OCI-LY7 (cell line): ENCODE measurements around the gene SH3BGR. TPM values are rescaled to one million over a fixed set of nuclear protein-coding genes. Genes with fewer than 3 reads are reported as not detected.

ENCODE experiments used
- BruUV-seq: library from RNA; stranded (reverse); fragments of 400-500 nt; replicated peaks from 2 replicates; lab custom pipeline; 2021; lab: Mats Ljungman, UMichigan
- CTCF ChIA-PET: fragments of 300-600 bp; sonication (Branson Sonifier 250); formaldehyde crosslinking; loops from one replicate; lab custom pipeline; 2022; ENCODE audit warnings: antibody characterized with exemption; ENCODE audit not compliant: unreplicated experiment; lab: Charles Lee
- POLR2A ChIA-PET: fragments of 300-600 bp; sonication (Branson Sonifier 250); formaldehyde crosslinking; loops from one replicate; lab custom pipeline; 2022; ENCODE audit warnings: antibody characterized with exemption; lab: Charles Lee
- DNase-seq: peaks from one replicate; pipeline ENCODE4 v3.0.0-alpha.2; 2015; ENCODE audit warnings: low spot score
- H2AFZ ChIP-seq: fragments of 200-600 bp; sonication (generic), shearing (Covaris generic); 2 replicates; pipeline ENCODE4 v1.6.1; 2014; ENCODE audit warnings: mild to moderate bottlenecking, antibody characterized with exemption, low read length, moderate library complexity
- H3K27ac ChIP-seq: fragments of 200-600 bp; sonication (generic); 2 replicates; pipeline ENCODE4 v1.5.1; 2014; ENCODE audit warnings: mixed run types, low read depth, mild to moderate bottlenecking, moderate library complexity, low read length, inconsistent platforms; ENCODE audit not compliant: poor library complexity, severe bottlenecking
- H3K36me3 ChIP-seq: fragments of 200-600 bp; sonication (generic); 2 replicates; pipeline ENCODE4 v1.6.1; 2014; ENCODE audit warnings: mild to moderate bottlenecking, antibody characterized with exemption, low read length, moderate library complexity, mixed read lengths; ENCODE audit not compliant: insufficient read depth
- H3K4me1 ChIP-seq: fragments of 200-600 bp; sonication (generic); 2 replicates; pipeline ENCODE4 v1.5.1; 2014; ENCODE audit warnings: mild to moderate bottlenecking, low read length; ENCODE audit not compliant: insufficient read depth, poor library complexity, severe bottlenecking
- H3K4me2 ChIP-seq: fragments of 200-600 bp; sonication (generic); 2 replicates; pipeline ENCODE4 v1.6.1; 2014; ENCODE audit warnings: mild to moderate bottlenecking, low read length
- H3K4me3 ChIP-seq: fragments of 200-600 bp; sonication (generic); 2 replicates; pipeline ENCODE4 v1.5.1; 2014; ENCODE audit warnings: mild to moderate bottlenecking, low read depth, low read length; ENCODE audit not compliant: poor library complexity, severe bottlenecking
- H3K79me2 ChIP-seq: fragments of 200-600 bp; sonication (generic); 2 replicates; pipeline ENCODE4 v1.6.1; 2016; ENCODE audit warnings: low read depth, mild to moderate bottlenecking, low read length, moderate library complexity, mixed read lengths; ENCODE audit not compliant: insufficient read depth
- H3K9me2 ChIP-seq: fragments of 200-600 bp; sonication (generic); 2 replicates; pipeline ENCODE4 v1.6.1; 2016; ENCODE audit warnings: mild to moderate bottlenecking, low read length, mixed read lengths; ENCODE audit not compliant: insufficient read depth
- H3K9me3 ChIP-seq: fragments of 200-600 bp; sonication (generic); 2 replicates; pipeline ENCODE4 v1.6.1; 2014; ENCODE audit warnings: mild to moderate bottlenecking, mixed run types, low read length, mixed read lengths
- H4K20me1 ChIP-seq: fragments of 200-600 bp; sonication (generic); 2 replicates; pipeline ENCODE4 v1.6.1; 2014; ENCODE audit warnings: mild to moderate bottlenecking, antibody characterized with exemption, low read length, moderate library complexity, mixed read lengths; ENCODE audit not compliant: insufficient read depth
- EZH2phosphoT487 ChIP-seq: fragments of 200-600 bp; sonication (generic); IDR thresholded peaks from 2 replicates; pipeline ENCODE4 v1.6.1; 2018; ENCODE audit warnings: low read depth, borderline replicate concordance, mild to moderate bottlenecking, mixed run types, antibody characterized with exemption, low read length, moderate library complexity, mixed read lengths
- intact Hi-C: fragments of 100-400 bp; cut with micrococcal nuclease; formaldehyde crosslinking; loops from one replicate; pipeline ENCODE4 v1.10.0; 2022; ENCODE audit not compliant: unreplicated experiment
- total RNA-seq, 2 experiments: library from RNA; depleted of rRNA in 1 of 2; stranded (reverse); fragments of >200 nt in 1 of 2; shearing (Covaris generic) in 1 of 2; gene quantifications; 2 replicates each; pipeline ENCODE4 v1.2.3, GENCODE V29; 2014 to 2022
- TF ChIP-seq, protein P1 (sequence below): fragments of 200-600 bp; sonication (generic); conservative IDR thresholded peaks from 2 replicates; pipeline ENCODE4 v1.5.1; 2014; ENCODE audit warnings: mild to moderate bottlenecking, antibody characterized with exemption, low read length, moderate library complexity, mixed read lengths

The SH3BGR gene
- total RNA-seq, 2 experiments from 2014 or later = 5.4 TPM; not detected in 1

DNA sequence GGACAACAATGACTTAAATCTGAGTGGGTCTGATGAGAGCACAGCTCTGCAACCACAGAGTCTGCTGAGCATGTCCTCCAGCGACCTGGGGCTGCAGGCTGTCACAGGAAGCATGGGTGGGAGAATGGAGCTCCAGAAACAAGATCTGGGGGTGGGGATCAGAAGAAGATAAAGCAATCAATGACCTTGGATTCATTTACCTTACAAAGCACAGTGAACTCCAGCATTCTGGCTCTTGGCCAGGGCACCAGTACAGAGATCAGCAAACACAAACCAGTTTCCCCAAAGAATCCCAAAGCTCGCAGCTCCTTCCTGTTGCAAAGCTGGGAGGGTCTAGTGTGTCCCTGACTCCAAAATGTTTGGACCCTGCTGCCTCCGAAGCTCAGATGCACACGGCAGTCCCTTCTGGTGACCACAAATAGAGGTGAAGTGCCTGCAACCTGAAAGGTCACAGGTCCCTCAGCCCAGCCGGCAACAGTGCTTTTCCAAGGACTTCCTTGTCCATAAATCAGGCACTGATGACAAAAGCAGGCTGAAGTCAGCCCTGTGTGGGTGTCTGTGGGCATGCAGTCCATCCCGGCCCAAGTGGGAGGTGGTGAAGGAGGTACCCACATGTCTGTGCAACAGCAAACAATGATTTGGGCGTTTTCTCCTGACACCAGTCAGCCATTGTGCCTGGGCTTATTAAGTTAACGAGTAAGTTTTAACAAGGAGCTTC is 76.1 kb downstream of the SH3BGR start:
- no peak overlapping the region for H3K4me3 ChIP-seq
- H3K9me2 ChIP-seq = no peaks in the 10 kb centered on the region
- no TSS peak for BruUV-seq
- no peak overlapping the region for H3K4me2 ChIP-seq
- no peaks in the 10 kb centered on the region for H4K20me1 ChIP-seq
- H3K4me1 ChIP-seq = no peaks in the 10 kb centered on the region
- no peak for DNase-seq
- H3K27ac ChIP-seq = no peak overlapping the region
- H3K79me2 ChIP-seq = no peaks in the 10 kb centered on the region
- ChIA-PET CTCF (no interaction called here), POLR2A (interaction anchor here (0.6 kb wide), 1 partner anchor 259 kb away, joined by 3 read pairs; no protein-coding TSS in a partner anchor)
- H3K36me3 ChIP-seq = no peaks in the 10 kb centered on the region
- TF ChIP-seq, protein P1, sequence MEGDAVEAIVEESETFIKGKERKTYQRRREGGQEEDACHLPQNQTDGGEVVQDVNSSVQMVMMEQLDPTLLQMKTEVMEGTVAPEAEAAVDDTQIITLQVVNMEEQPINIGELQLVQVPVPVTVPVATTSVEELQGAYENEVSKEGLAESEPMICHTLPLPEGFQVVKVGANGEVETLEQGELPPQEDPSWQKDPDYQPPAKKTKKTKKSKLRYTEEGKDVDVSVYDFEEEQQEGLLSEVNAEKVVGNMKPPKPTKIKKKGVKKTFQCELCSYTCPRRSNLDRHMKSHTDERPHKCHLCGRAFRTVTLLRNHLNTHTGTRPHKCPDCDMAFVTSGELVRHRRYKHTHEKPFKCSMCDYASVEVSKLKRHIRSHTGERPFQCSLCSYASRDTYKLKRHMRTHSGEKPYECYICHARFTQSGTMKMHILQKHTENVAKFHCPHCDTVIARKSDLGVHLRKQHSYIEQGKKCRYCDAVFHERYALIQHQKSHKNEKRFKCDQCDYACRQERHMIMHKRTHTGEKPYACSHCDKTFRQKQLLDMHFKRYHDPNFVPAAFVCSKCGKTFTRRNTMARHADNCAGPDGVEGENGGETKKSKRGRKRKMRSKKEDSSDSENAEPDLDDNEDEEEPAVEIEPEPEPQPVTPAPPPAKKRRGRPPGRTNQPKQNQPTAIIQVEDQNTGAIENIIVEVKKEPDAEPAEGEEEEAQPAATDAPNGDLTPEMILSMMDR = no peak
- TF ChIP-seq EZH2phosphoT487 = no peak
- intact Hi-C loops = no loop called here
- H3K9me3 ChIP-seq = no peaks in the 10 kb centered on the region
- H2AFZ ChIP-seq = no peak overlapping the region

DNA sequence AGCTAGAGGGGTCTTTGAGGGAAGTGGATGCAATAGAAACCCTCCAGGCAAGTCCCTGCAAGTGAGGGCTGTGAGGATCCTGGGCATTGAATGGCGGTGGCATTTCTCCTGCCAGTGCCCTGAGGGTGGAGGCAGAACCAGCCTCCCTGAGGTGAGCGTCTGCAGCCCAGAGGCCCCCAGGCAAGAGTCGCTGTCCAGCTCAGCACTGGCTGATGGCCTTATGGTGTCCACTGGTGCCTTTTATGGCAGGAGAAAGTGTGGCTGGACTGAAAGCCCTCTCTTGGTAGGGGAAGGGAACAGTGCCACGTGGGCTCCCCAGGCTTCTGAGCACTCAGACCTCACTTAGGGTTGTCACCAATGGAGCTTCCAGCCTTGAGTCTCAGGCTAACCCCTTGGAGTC is 77.3 kb downstream of the SH3BGR start:
- BruUV-seq = no TSS peak
- TF ChIP-seq, protein P1 = no peak
- TF ChIP-seq EZH2phosphoT487 = no peak
- Histone ChIP-seq H3K9me2 (no peaks in the 10 kb centered on the region), H3K27ac (no peak overlapping the region), H3K4me2 (no peak overlapping the region), H2AFZ (no peak overlapping the region), H3K4me1 (no peaks in the 10 kb centered on the region), H3K36me3 (no peaks in the 10 kb centered on the region), H4K20me1 (no peaks in the 10 kb centered on the region), H3K4me3 (no peak overlapping the region), H3K9me3 (no peaks in the 10 kb centered on the region), H3K79me2 (no peaks in the 10 kb centered on the region)
- no peak for DNase-seq
- ChIA-PET CTCF (no interaction called here), POLR2A (no interaction called here)
- intact Hi-C loops = no loop called here

DNA sequence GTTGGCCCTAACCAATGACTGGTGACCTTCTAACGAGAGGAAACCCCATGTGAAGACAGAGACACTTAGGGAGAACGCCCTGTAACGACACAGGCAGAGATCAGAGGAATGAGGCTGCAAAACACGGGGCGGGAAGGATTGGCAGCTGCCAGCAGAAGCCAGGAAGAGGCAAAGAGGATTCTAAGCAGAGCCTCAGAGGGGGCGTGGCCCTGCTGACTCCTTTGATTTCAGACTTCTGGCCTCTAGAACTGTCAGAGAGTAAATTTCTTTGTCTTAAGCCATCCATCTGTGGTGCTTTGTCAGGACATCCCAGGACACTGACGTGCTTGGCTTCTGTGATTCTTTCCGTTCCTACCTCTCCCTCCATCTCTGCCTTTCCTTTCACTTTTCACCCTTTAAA is 79.3 kb downstream of the SH3BGR start:
- TF ChIP-seq EZH2phosphoT487 = no peak
- TF ChIP-seq, protein P1 = no peak
- H3K4me2 ChIP-seq = no peak overlapping the region
- CTCF ChIA-PET = no interaction called here

More for the DNA sequence above, 79.3 kb downstream of the SH3BGR start:
- intact Hi-C loops = no loop called here
- H3K4me3 ChIP-seq = no peak overlapping the region
- no peaks in the 10 kb centered on the region for H3K36me3 ChIP-seq
- no peak overlapping the region for H2AFZ ChIP-seq
- POLR2A ChIA-PET = interaction anchor here (0.6 kb wide), 1 partner anchor 76 kb away, joined by 6 read pairs; no protein-coding TSS in a partner anchor
- DNase-seq = no peak
- BruUV-seq = no TSS peak
- no peaks in the 10 kb centered on the region for H3K79me2 ChIP-seq
- no peak overlapping the region for H3K27ac ChIP-seq
- no peaks in the 10 kb centered on the region for H3K9me2 ChIP-seq
- H4K20me1 ChIP-seq = no peaks in the 10 kb centered on the region
- H3K4me1 ChIP-seq = no peaks in the 10 kb centered on the region
- no peaks in the 10 kb centered on the region for H3K9me3 ChIP-seq
